ENCODE measurements around the gene GPAT3. TPM values are rescaled to one million over a fixed set of nuclear protein-coding genes. Genes with fewer than 3 reads are reported as not detected.

GPAT3 gene
- total and polyA plus RNA-seq, 5 donors from 2014 or later = 2.4 to 6.7 (median 2.7) TPM

DNA sequence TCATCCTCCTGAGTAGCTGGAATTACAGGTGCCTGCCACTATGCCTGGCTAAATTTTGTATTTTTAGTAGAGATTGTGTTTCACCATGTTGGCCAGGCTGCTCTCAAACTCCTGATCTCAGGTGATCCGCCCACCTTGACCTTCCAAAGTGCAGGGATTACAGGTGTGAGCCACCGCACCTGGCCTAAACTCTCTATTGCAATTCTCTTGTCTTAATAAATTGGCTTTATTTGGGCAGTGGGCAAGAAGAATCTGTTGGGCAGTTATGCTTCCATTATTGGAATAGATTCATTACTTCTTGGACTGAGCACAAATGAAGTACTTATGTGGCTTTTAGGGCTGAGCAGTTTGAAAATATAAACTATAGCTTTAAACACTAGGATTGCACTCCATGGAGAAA, 8.2 kb upstream of the GPAT3 start:
- Mint-ChIP-seq H3K4me3 (no peak overlapping the region), H3K36me3 (no peaks in the 10 kb centered on the region), H3K4me1 (no peaks in the 10 kb centered on the region), H3K27me3 (peaks cover 17% of the 10 kb centered on the region), H3K27ac (no peak overlapping the region), H3K9me3 (peaks cover 0 to 11% (median 0%) of the 10 kb centered on the region in 7 donors)
- peaks cover 4% of the 10 kb centered on the region for H3K27me3 ChIP-seq (ENCODE audit: control insufficient read depth, insufficient read depth, low read length)
- no peak for ATAC-seq (ENCODE audit: low read depth in 2 of 2)
- H3K36me3 ChIP-seq (ENCODE audit: control insufficient read depth, insufficient read depth, low read length) = no peaks in the 10 kb centered on the region
- no peak overlapping the region for H3K27ac ChIP-seq (ENCODE audit: insufficient read depth, low read length, poor library complexity, severe bottlenecking)
- no peak for DNase-seq
- no peaks in the 10 kb centered on the region for H3K4me1 ChIP-seq (ENCODE audit: control insufficient read depth, insufficient read depth, low read length, poor library complexity, severe bottlenecking)
- no peaks in the 10 kb centered on the region for H3K9me3 ChIP-seq (ENCODE audit: control insufficient read depth in 2 of 2, low read length in 2 of 2)
- no peak overlapping the region for H3K4me3 ChIP-seq (ENCODE audit: low read depth, low read length)

DNA sequence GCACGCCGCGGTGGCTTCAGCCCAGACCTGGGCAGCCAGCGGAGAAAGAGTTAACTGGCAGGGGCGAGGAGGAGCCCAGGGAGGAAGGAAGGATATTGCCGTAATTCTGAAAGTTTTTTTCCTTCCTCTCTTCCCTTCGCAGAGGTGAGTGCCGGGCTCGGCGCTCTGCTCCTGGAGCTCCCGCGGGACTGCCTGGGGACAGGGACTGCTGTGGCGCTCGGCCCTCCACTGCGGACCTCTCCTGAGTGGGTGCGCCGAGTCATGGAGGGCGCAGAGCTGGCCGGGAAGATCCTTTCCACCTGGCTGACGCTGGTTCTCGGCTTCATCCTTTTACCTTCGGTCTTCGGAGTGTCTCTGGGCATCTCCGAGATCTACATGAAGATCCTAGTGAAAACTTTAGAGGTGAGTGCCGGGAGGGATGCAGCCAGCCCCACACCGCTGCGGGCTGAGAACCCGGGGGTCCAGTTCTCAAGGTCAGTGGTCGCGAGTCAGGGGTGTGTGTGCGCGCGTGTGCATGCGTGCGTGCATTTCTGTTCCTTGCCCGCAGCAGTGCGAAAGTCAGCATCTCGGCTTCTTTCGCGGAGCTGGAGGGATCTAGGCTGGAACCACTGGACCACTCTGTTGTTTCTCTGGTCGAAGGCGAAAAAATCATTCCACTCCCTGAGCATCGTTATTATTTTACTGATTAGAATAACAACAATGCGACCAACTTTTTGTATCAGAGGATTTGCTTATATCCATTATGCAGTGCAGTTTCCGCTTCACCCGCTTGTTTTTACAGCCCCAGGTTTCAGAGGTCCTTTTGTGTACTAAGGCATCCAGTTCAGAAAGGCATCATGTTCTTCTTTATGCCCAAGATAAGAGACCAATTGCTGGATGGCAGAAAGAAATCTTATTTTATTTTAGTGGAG, 709 bp downstream of the GPAT3 start:
- H3K4me1 Mint-ChIP-seq = peaks cover 11 to 32% (median 20%) of the 10 kb centered on the region in 4 donors
- Histone ChIP-seq H3K9me3 (ENCODE audit: control insufficient read depth in 2 of 2, low read length in 2 of 2) (no peaks in the 10 kb centered on the region), H3K27me3 (ENCODE audit: control insufficient read depth, insufficient read depth, low read length) (peaks cover 9% of the 10 kb centered on the region), H3K4me3 (ENCODE audit: low read depth, low read length) (peak overlapping the region; percentile 59), H3K36me3 (ENCODE audit: control insufficient read depth, insufficient read depth, low read length) (no peaks in the 10 kb centered on the region), H3K4me1 (ENCODE audit: control insufficient read depth, insufficient read depth, low read length, poor library complexity, severe bottlenecking) (peaks cover 18% of the 10 kb centered on the region), H3K27ac (ENCODE audit: insufficient read depth, low read length, poor library complexity, severe bottlenecking) (no peak overlapping the region)
- H3K9me3 Mint-ChIP-seq = no peaks in the 10 kb centered on the region
- H3K4me3 Mint-ChIP-seq = peak overlapping the region; percentile 90 to 98 (median 94)
- no peak for DNase-seq
- ATAC-seq (ENCODE audit: low read depth in 2 of 2) = peak in 1 of 2 donors; percentile 3
- peaks cover 49% of the 10 kb centered on the region for H3K27me3 Mint-ChIP-seq
- H3K27ac Mint-ChIP-seq = peak overlapping the region in 2 of 3 donors; percentile 77 to 84
- no peaks in the 10 kb centered on the region for H3K36me3 Mint-ChIP-seq

DNA sequence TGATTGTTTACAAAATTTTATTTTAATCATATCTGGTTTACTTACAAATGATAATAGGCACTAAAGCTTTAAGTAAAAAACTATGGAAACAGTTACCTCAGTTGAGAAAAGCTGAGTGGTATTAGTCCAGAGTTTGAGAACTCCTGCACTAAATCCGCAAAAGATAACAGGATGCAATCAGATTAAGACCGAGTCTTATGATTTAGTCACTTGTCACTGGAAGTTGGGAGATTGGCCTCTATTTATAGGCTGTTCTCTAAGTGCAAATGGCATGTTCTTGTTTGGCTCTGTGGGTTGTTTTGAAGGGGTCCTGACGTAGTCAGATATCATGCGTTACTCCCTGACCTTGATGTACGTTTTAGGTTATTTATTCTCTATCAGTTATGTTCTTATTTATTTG, 6.3 kb downstream of the GPAT3 start:
- Histone ChIP-seq H3K27ac (ENCODE audit: insufficient read depth, low read length, poor library complexity, severe bottlenecking) (no peak overlapping the region), H3K27me3 (ENCODE audit: control insufficient read depth, insufficient read depth, low read length) (no peaks in the 10 kb centered on the region), H3K9me3 (ENCODE audit: control insufficient read depth in 2 of 2, low read length in 2 of 2) (no peaks in the 10 kb centered on the region), H3K36me3 (ENCODE audit: control insufficient read depth, insufficient read depth, low read length) (no peaks in the 10 kb centered on the region), H3K4me3 (ENCODE audit: low read depth, low read length) (no peak overlapping the region), H3K4me1 (ENCODE audit: control insufficient read depth, insufficient read depth, low read length, poor library complexity, severe bottlenecking) (no peaks in the 10 kb centered on the region)
- no peak for ATAC-seq (ENCODE audit: low read depth in 2 of 2)
- H3K27me3 Mint-ChIP-seq = peaks cover 10% of the 10 kb centered on the region
- H3K4me3 Mint-ChIP-seq = no peak overlapping the region
- no peaks in the 10 kb centered on the region for H3K9me3 Mint-ChIP-seq
- peaks cover 7% of the 10 kb centered on the region for H3K36me3 Mint-ChIP-seq
- H3K27ac Mint-ChIP-seq = no peak overlapping the region
- H3K4me1 Mint-ChIP-seq = peaks cover under 1 to 8% (median 6%) of the 10 kb centered on the region in 4 donors
- DNase-seq = no peak

DNA sequence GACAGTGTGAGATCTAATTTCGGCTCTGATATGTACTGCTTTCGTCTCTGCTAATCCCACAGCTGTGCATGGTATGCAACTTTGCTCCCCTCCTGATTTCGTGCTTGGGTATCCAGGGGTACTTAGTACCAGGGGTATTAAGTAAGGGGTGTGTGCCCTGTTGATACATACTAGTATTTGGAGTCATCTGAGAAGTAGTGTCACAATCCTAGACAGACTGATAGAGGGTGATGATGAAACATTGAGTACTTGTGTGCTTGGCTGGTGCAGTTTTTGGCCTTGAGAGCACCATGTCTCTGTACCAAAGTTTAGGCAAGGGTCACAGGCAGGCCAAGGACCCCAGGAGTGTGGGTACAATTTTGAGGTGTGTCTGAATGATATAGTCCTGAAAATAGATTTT, 10.9 kb downstream of the GPAT3 start:
- Histone ChIP-seq H3K27me3 (ENCODE audit: control insufficient read depth, insufficient read depth, low read length) (no peaks in the 10 kb centered on the region), H3K36me3 (ENCODE audit: control insufficient read depth, insufficient read depth, low read length) (no peaks in the 10 kb centered on the region), H3K9me3 (ENCODE audit: control insufficient read depth in 2 of 2, low read length in 2 of 2) (no peaks in the 10 kb centered on the region), H3K4me3 (ENCODE audit: low read depth, low read length) (no peak overlapping the region), H3K4me1 (ENCODE audit: control insufficient read depth, insufficient read depth, low read length, poor library complexity, severe bottlenecking) (no peaks in the 10 kb centered on the region), H3K27ac (ENCODE audit: insufficient read depth, low read length, poor library complexity, severe bottlenecking) (no peak overlapping the region)
- DNase-seq = no peak
- Mint-ChIP-seq H3K27ac (no peak overlapping the region), H3K27me3 (no peaks in the 10 kb centered on the region), H3K4me1 (peaks cover 0 to 4% (median 2%) of the 10 kb centered on the region in 4 donors), H3K36me3 (peaks cover 7% of the 10 kb centered on the region), H3K4me3 (no peak overlapping the region), H3K9me3 (peaks cover 0 to 2% (median 0%) of the 10 kb centered on the region in 7 donors)
- no peak for ATAC-seq (ENCODE audit: low read depth in 2 of 2)

DNA sequence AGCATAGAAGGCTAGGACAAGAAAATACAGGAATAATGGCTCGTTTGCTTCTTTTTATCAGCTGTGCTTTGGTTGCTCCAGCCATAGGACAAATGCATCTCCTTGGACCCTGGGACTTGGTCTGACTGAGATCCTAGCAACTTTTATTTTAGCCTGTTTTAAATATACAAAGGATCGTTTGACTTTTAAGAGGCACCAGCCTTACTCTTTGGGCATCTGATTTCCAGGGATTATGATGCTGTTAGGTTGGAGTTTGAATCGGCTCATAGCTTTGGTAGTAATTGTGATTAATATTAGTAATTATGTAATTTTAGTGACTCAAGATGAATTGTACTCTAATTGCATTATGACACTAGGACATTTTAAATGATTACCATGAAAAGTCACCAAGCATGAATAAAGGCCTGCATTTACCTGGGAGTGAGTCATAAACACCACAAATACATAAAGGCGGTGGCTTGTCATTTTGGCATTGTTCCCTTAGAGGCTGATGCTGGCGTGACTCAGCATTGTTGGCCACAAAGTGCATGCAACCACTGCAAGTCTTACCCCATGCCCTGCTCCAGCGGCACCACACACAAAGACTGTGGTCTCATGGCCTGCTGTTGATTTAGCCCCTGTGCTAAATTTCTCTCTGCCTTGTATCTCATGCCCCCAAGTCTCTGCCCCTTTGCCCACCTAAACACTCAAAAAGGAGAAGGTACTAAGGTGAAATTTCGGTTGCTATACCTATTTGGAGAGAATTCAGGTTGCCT, 12.4 kb downstream of the GPAT3 start:
- peak in 1 of 3 donors; percentile 82 for DNase-seq
- Histone ChIP-seq H3K4me3 (ENCODE audit: low read depth, low read length) (no peak overlapping the region), H3K36me3 (ENCODE audit: control insufficient read depth, insufficient read depth, low read length) (no peaks in the 10 kb centered on the region), H3K27ac (ENCODE audit: insufficient read depth, low read length, poor library complexity, severe bottlenecking) (no peak overlapping the region), H3K9me3 (ENCODE audit: control insufficient read depth in 2 of 2, low read length in 2 of 2) (no peaks in the 10 kb centered on the region), H3K27me3 (ENCODE audit: control insufficient read depth, insufficient read depth, low read length) (no peaks in the 10 kb centered on the region), H3K4me1 (ENCODE audit: control insufficient read depth, insufficient read depth, low read length, poor library complexity, severe bottlenecking) (no peaks in the 10 kb centered on the region)
- peak overlapping the region in 2 of 3 donors; percentile 15 to 38 for H3K27ac Mint-ChIP-seq
- peak; percentile 74 to 81 for ATAC-seq (ENCODE audit: low read depth in 2 of 2)
- no peaks in the 10 kb centered on the region for H3K27me3 Mint-ChIP-seq
- H3K36me3 Mint-ChIP-seq = peaks cover 7% of the 10 kb centered on the region
- peaks cover 0 to 4% (median 2%) of the 10 kb centered on the region in 4 donors for H3K4me1 Mint-ChIP-seq
- no peak overlapping the region for H3K4me3 Mint-ChIP-seq
- peaks cover 0 to 2% (median 0%) of the 10 kb centered on the region in 7 donors for H3K9me3 Mint-ChIP-seq

DNA sequence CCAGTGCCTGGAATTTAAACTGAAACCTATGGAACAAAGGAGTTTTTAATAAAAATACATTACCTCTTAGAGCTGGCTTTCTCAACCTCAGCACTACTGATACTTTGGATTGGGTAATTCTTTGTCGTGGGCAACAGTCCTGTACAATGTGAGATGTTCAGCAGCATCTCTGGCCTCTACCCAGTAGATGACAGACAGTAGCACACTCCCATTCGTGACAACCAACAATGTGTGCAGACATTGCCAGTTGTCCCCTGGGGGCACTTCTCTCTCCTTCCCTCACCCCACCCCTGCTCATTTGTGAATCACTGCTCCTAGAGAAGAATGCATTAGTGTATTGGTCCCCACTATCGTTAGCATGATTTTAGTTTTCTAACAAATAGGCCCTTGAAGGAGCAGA, 16.2 kb downstream of the GPAT3 start:
- Histone ChIP-seq H3K36me3 (ENCODE audit: control insufficient read depth, insufficient read depth, low read length) (no peaks in the 10 kb centered on the region), H3K4me1 (ENCODE audit: control insufficient read depth, insufficient read depth, low read length, poor library complexity, severe bottlenecking) (no peaks in the 10 kb centered on the region), H3K27ac (ENCODE audit: insufficient read depth, low read length, poor library complexity, severe bottlenecking) (no peak overlapping the region), H3K27me3 (ENCODE audit: control insufficient read depth, insufficient read depth, low read length) (no peaks in the 10 kb centered on the region), H3K9me3 (ENCODE audit: control insufficient read depth in 2 of 2, low read length in 2 of 2) (no peaks in the 10 kb centered on the region), H3K4me3 (ENCODE audit: low read depth, low read length) (no peak overlapping the region)
- Mint-ChIP-seq H3K4me3 (no peak overlapping the region), H3K27ac (peak overlapping the region in 1 of 3 donors; percentile 19), H3K4me1 (peaks cover 0 to 4% (median 2%) of the 10 kb centered on the region in 4 donors), H3K9me3 (peaks cover 0 to 2% (median 0%) of the 10 kb centered on the region in 7 donors), H3K27me3 (peaks cover 4% of the 10 kb centered on the region), H3K36me3 (no peaks in the 10 kb centered on the region)
- ATAC-seq (ENCODE audit: low read depth in 2 of 2) (no peak), DNase-seq (no peak)

DNA sequence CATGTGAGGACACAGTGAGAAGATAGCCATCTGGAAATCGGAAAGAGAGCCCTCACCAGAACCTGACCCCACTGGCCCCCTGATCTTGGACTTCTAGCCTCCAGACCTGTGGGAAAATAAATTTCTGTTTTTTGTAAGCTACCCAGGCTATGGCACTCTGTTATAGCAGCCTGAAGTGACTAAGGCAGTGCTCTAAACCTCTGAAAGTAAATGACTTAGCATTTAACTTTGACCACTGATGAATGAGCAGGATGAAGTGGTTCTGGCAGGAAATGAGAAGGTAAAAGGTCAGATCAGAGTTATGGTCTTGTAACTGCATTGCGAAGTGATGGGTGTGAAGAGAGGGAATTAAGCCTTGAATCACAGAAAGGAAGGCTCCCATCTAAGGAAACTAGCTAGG, 17.0 kb downstream of the GPAT3 start:
- Mint-ChIP-seq H3K36me3 (no peaks in the 10 kb centered on the region), H3K9me3 (no peaks in the 10 kb centered on the region), H3K27me3 (peaks cover 4% of the 10 kb centered on the region), H3K4me1 (peaks cover 0 to 3% (median under 1%) of the 10 kb centered on the region in 4 donors), H3K27ac (no peak overlapping the region), H3K4me3 (no peak overlapping the region)
- DNase-seq (peak in 1 of 3 donors; percentile 21), ATAC-seq (ENCODE audit: low read depth in 2 of 2) (no peak)
- Histone ChIP-seq H3K4me3 (ENCODE audit: low read depth, low read length) (no peak overlapping the region), H3K27me3 (ENCODE audit: control insufficient read depth, insufficient read depth, low read length) (no peaks in the 10 kb centered on the region), H3K36me3 (ENCODE audit: control insufficient read depth, insufficient read depth, low read length) (no peaks in the 10 kb centered on the region), H3K9me3 (ENCODE audit: control insufficient read depth in 2 of 2, low read length in 2 of 2) (no peaks in the 10 kb centered on the region), H3K27ac (ENCODE audit: insufficient read depth, low read length, poor library complexity, severe bottlenecking) (no peak overlapping the region), H3K4me1 (ENCODE audit: control insufficient read depth, insufficient read depth, low read length, poor library complexity, severe bottlenecking) (no peaks in the 10 kb centered on the region)

Data from CD4-positive, CD25-positive, alpha-beta regulatory T cell (primary cell).